K562 (cell line): ENCODE results near the gene PPAN. TPM values are rescaled to one million over a fixed set of nuclear protein-coding genes. Genes with fewer than 3 reads are reported as not detected.
A peak's percentile ranks its signal among the peaks of the same experiment; 100 is the strongest.

ENCODE experiments used
- ADNP ChIP-seq: fragments of 200-800 bp; sonication (Bioruptor generic); IDR thresholded peaks from 2 replicates; pipeline ENCODE4 v1.6.1; 2016; ENCODE audit warnings: missing genetic modification characterization, missing compliant biosample characterization
- BRCA1 ChIP-seq, 2 experiments: fragments of 450-650 bp in 1 of 2; sonication (generic) in 1 of 2; formaldehyde crosslinking in 1 of 2; IDR thresholded peaks; 2 replicates each; pipeline versions ENCODE4 v1.5.0 to v1.6.1; 2017 to 2020; ENCODE audit warnings: mild to moderate bottlenecking in 1 of 2, missing genetic modification reagents in 1 of 2
- CREB1 ChIP-seq, 2 experiments: sonication (generic) in 1 of 2; formaldehyde crosslinking in 1 of 2; IDR thresholded peaks; 2 replicates each; pipeline versions ENCODE4 v1.6.1 to v1.8.0; 2012 to 2022; ENCODE audit warnings: inconsistent platforms in 1 of 2, mild to moderate bottlenecking in 1 of 2, missing genetic modification reagents in 1 of 2, moderate library complexity in 1 of 2
- CREBBP ChIP-seq: IDR thresholded peaks from one replicate; pipeline ENCODE4 v1.6.1; 2012; ENCODE audit warnings: low read depth, mild to moderate bottlenecking, control low read depth, inconsistent platforms, low read length
- EP300 ChIP-seq: IDR thresholded peaks from 2 replicates; pipeline ENCODE4 v1.6.1; 2012; ENCODE audit warnings: low read length, improper control_type of control experiment
- ESRRA ChIP-seq: fragments of 450-650 bp; IDR thresholded peaks from 2 replicates; pipeline ENCODE4 v1.6.1; 2014; ENCODE audit warnings: low read depth, mild to moderate bottlenecking, moderate library complexity, borderline replicate concordance
- SREBF1 ChIP-seq: fragments of 150-350 bp; IDR thresholded peaks from 2 replicates; pipeline ENCODE4 v1.6.1; 2014; ENCODE audit warnings: antibody characterized with exemption, low read depth, low read length, borderline replicate concordance
- TCF7 ChIP-seq: sonication (generic); IDR thresholded peaks from 2 replicates; pipeline ENCODE4 v1.6.1; 2016; ENCODE audit warnings: antibody characterized with exemption, borderline replicate concordance
- TEAD2 ChIP-seq: fragments of 450-650 bp; IDR thresholded peaks from 2 replicates; pipeline ENCODE4 v1.6.1; 2016; ENCODE audit warnings: missing genetic modification characterization, control low read depth, missing compliant biosample characterization
- ZBTB1 ChIP-seq: sonication (generic); formaldehyde crosslinking; IDR thresholded peaks from 2 replicates; pipeline ENCODE4 v1.8.1; 2023; ENCODE audit warnings: missing genetic modification reagents, low read depth, mild to moderate bottlenecking, borderline replicate concordance
- ZNF124 ChIP-seq: sonication (generic); formaldehyde crosslinking; IDR thresholded peaks from 2 replicates; pipeline ENCODE4 v1.8.1; 2022; ENCODE audit warnings: missing genetic modification reagents
- ZNF695 ChIP-seq: fragments of 450-650 bp; formaldehyde crosslinking; IDR thresholded peaks from 2 replicates; pipeline ENCODE4 v1.4.0; 2020; ENCODE audit warnings: mild to moderate bottlenecking, moderate library complexity
- ZNF717 ChIP-seq: fragments of 250-450 bp; sonication (Bioruptor Pico); IDR thresholded peaks from 2 replicates; pipeline ENCODE4 v1.5.0; 2021
- polyA plus RNA-seq, 8 experiments: library from polyadenylated mRNA; depleted of rRNA in 4 of 8; stranded (reverse) in 5 of 8; unstranded in 3 of 8; fragments of >200 nt; fragmentation: Nextera tagmentation in 2 of 8; fragmentation: Illumina TruSeq in 1 of 8; extraction: Ambion mirVana in 2 of 8; extraction: Trizol in 1 of 8; gene quantifications; 2 replicates each; pipeline versions ENCODE4 v1.2.1 to v1.2.3, GENCODE V29; 2011 to 2014; ENCODE audit warnings: inconsistent platforms in 1 of 8, missing spikeins in 1 of 8
- total RNA-seq, 7 experiments: library from RNA; depleted of rRNA in 6 of 7; stranded (reverse); fragments of >200 nt in 6 of 7; fragmentation: Illumina TruSeq in 2 of 7; extraction: Trizol in 2 of 7; gene quantifications; 2 replicates each; pipeline versions ENCODE4 v1.2.1 to v1.2.3, GENCODE V29; 2011 to 2021; ENCODE audit warnings: low replicate concordance in 1 of 7
- TF ChIP-seq, protein P1 (sequence below): sonication (generic); formaldehyde crosslinking; IDR thresholded peaks from 2 replicates; pipeline ENCODE4 v1.8.0; 2022; ENCODE audit warnings: mild to moderate bottlenecking, missing genetic modification reagents
- TF ChIP-seq, protein P2 (sequence below): fragments of 250-450 bp; sonication (Bioruptor Pico); IDR thresholded peaks from 2 replicates; pipeline ENCODE4 v1.4.0; 2020; ENCODE audit warnings: mild to moderate bottlenecking, moderate library complexity
- TF ChIP-seq, protein P3 (sequence below): fragments of 450-650 bp; IDR thresholded peaks from 2 replicates; pipeline ENCODE4 v1.6.1; 2016
- TF ChIP-seq, protein P4 (sequence below): fragments of 450-650 bp; IDR thresholded peaks from 2 replicates; pipeline ENCODE4 v1.7.0; 2016; ENCODE audit warnings: borderline replicate concordance

Gene PPAN
- total and polyA plus RNA-seq, 9 of the 15 experiments (the other 6 are each of a cell fraction or from before 2014, with no cell fraction given): 2.2 to 129 (median 59.1) TPM

DNA sequence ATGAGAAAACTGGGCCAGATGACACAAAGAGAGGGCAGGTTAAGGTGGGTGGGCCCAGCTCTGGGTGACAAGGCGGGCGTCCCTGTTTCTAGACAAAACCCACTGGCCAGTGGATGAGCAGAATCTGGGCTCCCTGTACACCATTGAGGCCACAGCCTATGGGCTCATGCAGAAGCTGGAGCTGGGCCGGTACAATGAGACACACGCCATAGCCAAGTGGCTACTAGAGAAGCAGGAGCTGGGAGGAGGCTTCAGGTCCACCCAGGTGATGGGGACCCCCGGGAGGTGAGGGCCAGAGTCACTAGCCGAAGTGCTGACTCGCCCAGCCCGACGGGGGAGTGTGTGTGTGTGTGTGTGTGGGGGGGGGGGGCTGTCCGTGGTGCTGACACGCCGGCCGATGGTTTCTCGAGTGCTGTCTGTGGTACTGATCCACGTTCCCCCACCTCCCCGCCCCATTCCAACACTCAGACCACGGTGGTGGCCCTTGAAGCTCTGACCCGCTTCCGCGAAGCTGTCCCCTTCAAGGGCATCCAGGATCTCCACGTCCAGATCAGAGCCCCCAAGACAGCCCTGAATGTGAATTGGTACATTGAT, 44.3 kb upstream of the PPAN start (continued):
- TF ChIP-seq, protein P1, sequence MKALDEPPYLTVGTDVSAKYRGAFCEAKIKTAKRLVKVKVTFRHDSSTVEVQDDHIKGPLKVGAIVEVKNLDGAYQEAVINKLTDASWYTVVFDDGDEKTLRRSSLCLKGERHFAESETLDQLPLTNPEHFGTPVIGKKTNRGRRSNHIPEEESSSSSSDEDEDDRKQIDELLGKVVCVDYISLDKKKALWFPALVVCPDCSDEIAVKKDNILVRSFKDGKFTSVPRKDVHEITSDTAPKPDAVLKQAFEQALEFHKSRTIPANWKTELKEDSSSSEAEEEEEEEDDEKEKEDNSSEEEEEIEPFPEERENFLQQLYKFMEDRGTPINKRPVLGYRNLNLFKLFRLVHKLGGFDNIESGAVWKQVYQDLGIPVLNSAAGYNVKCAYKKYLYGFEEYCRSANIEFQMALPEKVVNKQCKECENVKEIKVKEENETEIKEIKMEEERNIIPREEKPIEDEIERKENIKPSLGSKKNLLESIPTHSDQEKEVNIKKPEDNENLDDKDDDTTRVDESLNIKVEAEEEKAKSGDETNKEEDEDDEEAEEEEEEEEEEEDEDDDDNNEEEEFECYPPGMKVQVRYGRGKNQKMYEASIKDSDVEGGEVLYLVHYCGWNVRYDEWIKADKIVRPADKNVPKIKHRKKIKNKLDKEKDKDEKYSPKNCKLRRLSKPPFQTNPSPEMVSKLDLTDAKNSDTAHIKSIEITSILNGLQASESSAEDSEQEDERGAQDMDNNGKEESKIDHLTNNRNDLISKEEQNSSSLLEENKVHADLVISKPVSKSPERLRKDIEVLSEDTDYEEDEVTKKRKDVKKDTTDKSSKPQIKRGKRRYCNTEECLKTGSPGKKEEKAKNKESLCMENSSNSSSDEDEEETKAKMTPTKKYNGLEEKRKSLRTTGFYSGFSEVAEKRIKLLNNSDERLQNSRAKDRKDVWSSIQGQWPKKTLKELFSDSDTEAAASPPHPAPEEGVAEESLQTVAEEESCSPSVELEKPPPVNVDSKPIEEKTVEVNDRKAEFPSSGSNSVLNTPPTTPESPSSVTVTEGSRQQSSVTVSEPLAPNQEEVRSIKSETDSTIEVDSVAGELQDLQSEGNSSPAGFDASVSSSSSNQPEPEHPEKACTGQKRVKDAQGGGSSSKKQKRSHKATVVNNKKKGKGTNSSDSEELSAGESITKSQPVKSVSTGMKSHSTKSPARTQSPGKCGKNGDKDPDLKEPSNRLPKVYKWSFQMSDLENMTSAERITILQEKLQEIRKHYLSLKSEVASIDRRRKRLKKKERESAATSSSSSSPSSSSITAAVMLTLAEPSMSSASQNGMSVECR (CRISPR knock-in tag): peak; percentile 93
- TF ChIP-seq TEAD2 (tag) (no peak), ZNF124 (no peak), CREB1 (IDR thresholded peaks at IDR 0.05) (no peak), CREB1 (CRISPR knock-in tag; IDR thresholded peaks at IDR 0.05) (no peak), ADNP (no peak), SREBF1 (no peak), ZNF695 (CRISPR knock-in tag) (no peak), ZBTB1 (no peak), ESRRA (no peak), ZNF717 (CRISPR knock-in tag) (no peak), EP300 (no peak), CREBBP (no peak), TCF7 (no peak), BRCA1 (IDR thresholded peaks at IDR 0.05) (no peak), BRCA1 (CRISPR knock-in tag; IDR thresholded peaks at IDR 0.05) (no peak)
- TF ChIP-seq, protein P2, sequence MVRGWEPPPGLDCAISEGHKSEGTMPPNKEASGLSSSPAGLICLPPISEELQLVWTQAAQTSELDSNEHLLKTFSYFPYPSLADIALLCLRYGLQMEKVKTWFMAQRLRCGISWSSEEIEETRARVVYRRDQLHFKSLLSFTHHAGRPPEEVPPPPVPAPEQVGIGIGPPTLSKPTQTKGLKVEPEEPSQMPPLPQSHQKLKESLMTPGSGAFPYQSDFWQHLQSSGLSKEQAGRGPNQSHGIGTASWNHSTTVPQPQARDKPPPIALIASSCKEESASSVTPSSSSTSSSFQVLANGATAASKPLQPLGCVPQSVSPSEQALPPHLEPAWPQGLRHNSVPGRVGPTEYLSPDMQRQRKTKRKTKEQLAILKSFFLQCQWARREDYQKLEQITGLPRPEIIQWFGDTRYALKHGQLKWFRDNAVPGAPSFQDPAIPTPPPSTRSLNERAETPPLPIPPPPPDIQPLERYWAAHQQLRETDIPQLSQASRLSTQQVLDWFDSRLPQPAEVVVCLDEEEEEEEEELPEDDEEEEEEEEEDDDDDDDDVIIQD (CRISPR knock-in tag): no peak
- TF ChIP-seq, protein P3, sequence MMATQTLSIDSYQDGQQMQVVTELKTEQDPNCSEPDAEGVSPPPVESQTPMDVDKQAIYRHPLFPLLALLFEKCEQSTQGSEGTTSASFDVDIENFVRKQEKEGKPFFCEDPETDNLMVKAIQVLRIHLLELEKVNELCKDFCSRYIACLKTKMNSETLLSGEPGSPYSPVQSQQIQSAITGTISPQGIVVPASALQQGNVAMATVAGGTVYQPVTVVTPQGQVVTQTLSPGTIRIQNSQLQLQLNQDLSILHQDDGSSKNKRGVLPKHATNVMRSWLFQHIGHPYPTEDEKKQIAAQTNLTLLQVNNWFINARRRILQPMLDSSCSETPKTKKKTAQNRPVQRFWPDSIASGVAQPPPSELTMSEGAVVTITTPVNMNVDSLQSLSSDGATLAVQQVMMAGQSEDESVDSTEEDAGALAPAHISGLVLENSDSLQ: no peak
- TF ChIP-seq, protein P4, sequence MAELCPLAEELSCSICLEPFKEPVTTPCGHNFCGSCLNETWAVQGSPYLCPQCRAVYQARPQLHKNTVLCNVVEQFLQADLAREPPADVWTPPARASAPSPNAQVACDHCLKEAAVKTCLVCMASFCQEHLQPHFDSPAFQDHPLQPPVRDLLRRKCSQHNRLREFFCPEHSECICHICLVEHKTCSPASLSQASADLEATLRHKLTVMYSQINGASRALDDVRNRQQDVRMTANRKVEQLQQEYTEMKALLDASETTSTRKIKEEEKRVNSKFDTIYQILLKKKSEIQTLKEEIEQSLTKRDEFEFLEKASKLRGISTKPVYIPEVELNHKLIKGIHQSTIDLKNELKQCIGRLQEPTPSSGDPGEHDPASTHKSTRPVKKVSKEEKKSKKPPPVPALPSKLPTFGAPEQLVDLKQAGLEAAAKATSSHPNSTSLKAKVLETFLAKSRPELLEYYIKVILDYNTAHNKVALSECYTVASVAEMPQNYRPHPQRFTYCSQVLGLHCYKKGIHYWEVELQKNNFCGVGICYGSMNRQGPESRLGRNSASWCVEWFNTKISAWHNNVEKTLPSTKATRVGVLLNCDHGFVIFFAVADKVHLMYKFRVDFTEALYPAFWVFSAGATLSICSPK: no peak
